ENCODE measurements around the gene OAF. TPM values are rescaled to one million over a fixed set of nuclear protein-coding genes. Genes with fewer than 3 reads are reported as not detected.

Gene OAF
- total and polyA plus RNA-seq, 2 donors (not counting 1 experiment from before 2014, with no cell fraction given), result 1.3 to 1.9 TPM

- H3K36me3 ChIP-seq (replicated peaks in 1 of 2; ENCODE audit: control extremely low read depth in 1 of 2, control insufficient read depth in 1 of 2, extremely low read depth in 1 of 2, insufficient read depth in 2 of 2, low read length in 1 of 2), result no peaks in the 10 kb centered on the region
- peaks cover 0 to 18% (median 3%) of the 10 kb centered on the region in 4 experiments for H3K27me3 ChIP-seq (replicated peaks in 1 of 4; ENCODE audit: control extremely low read depth in 1 of 4, control insufficient read depth in 3 of 4, insufficient read depth in 4 of 4, low read length in 3 of 4)
- intact Hi-C loops (cut with micrococcal nuclease), result no loop called here
- H3K4me2 ChIP-seq (replicated peaks; ENCODE audit: low read depth, low read length, poor library complexity, severe bottlenecking), result no peak overlapping the region
- no peaks in the 10 kb centered on the region for H3K79me2 ChIP-seq (ENCODE audit: control insufficient read depth, insufficient read depth, low read length)
- WGBS (ENCODE audit: insufficient coverage), result 100% methylated on average over 2 of the region's 5 CpGs
- no peaks in the 10 kb centered on the region for H3K9me3 ChIP-seq (ENCODE audit: control extremely low read depth in 1 of 3, control insufficient read depth in 2 of 3, insufficient read depth in 1 of 3, low read length in 2 of 3)
- no peaks in the 10 kb centered on the region for H3K9me3 Mint-ChIP-seq (ENCODE audit: insufficient read depth)
- ChIA-PET POLR2A (no interaction called here), CTCF (no interaction called here)
- ATAC-seq (ENCODE audit: low read depth) (no peak), DNase-seq (no peak)
- H3K4me3 Mint-ChIP-seq, result no peak overlapping the region
- no peaks in the 10 kb centered on the region for H4K20me1 ChIP-seq (ENCODE audit: control insufficient read depth, insufficient read depth, low read length, poor library complexity, severe bottlenecking)
- peaks cover 40% of the 10 kb centered on the region for H3K27me3 Mint-ChIP-seq
- H3K4me1 Mint-ChIP-seq, result no peaks in the 10 kb centered on the region
- no peak overlapping the region for H2AFZ ChIP-seq (ENCODE audit: insufficient read depth, low read depth, low read length, poor library complexity, severe bottlenecking)
- H3K4me3 ChIP-seq (ENCODE audit: control extremely low read depth in 1 of 5, extremely low read depth in 1 of 5, insufficient read depth in 1 of 5, low read depth in 2 of 5, low read length in 4 of 5), result no peak overlapping the region
- H3K9ac ChIP-seq (ENCODE audit: low read length), result no peak overlapping the region
- TF ChIP-seq EZH2 (IDR thresholded peaks at IDR 0.05; ENCODE audit: borderline replicate concordance, insufficient read depth, low read depth, low read length, poor library complexity, severe bottlenecking) (no peak), CTCF (IDR thresholded peaks at IDR 0.05) (no peak)
- no peaks in the 10 kb centered on the region for H3K4me1 ChIP-seq (ENCODE audit: control insufficient read depth in 2 of 2, insufficient read depth in 2 of 2, low read length in 2 of 2)
- no peak overlapping the region for H3K27ac ChIP-seq (ENCODE audit: low read length in 2 of 2)
- H3K27ac Mint-ChIP-seq, result no peak overlapping the region
These were observed 60.8 kb downstream of the OAF start for GRCh38 chr11:120271672-120272071.

GRCh38 chr11:120272303-120272702 is 61.5 kb downstream of the OAF start:
- Mint-ChIP-seq H3K9me3 (ENCODE audit: insufficient read depth) (no peaks in the 10 kb centered on the region), H3K4me3 (no peak overlapping the region), H3K27ac (no peak overlapping the region), H3K4me1 (no peaks in the 10 kb centered on the region), H3K27me3 (peaks cover 36% of the 10 kb centered on the region)
- no peak overlapping the region for H3K27ac ChIP-seq (ENCODE audit: low read length in 2 of 2)
- ChIA-PET CTCF (no interaction called here), POLR2A (no interaction called here)
- H3K79me2 ChIP-seq (ENCODE audit: control insufficient read depth, insufficient read depth, low read length), result no peaks in the 10 kb centered on the region
- H2AFZ ChIP-seq (ENCODE audit: insufficient read depth, low read depth, low read length, poor library complexity, severe bottlenecking), result no peak overlapping the region
- no peaks in the 10 kb centered on the region for H3K9me3 ChIP-seq (ENCODE audit: control extremely low read depth in 1 of 3, control insufficient read depth in 2 of 3, insufficient read depth in 1 of 3, low read length in 2 of 3)
- H3K4me3 ChIP-seq (ENCODE audit: control extremely low read depth in 1 of 5, extremely low read depth in 1 of 5, insufficient read depth in 1 of 5, low read depth in 2 of 5, low read length in 4 of 5), result no peak overlapping the region
- ATAC-seq (ENCODE audit: low read depth) (no peak), DNase-seq (no peak)
- TF ChIP-seq CTCF (IDR thresholded peaks at IDR 0.05) (no peak), EZH2 (IDR thresholded peaks at IDR 0.05; ENCODE audit: borderline replicate concordance, insufficient read depth, low read depth, low read length, poor library complexity, severe bottlenecking) (no peak)
- no peaks in the 10 kb centered on the region for H4K20me1 ChIP-seq (ENCODE audit: control insufficient read depth, insufficient read depth, low read length, poor library complexity, severe bottlenecking)
- H3K4me1 ChIP-seq (ENCODE audit: control insufficient read depth in 2 of 2, insufficient read depth in 2 of 2, low read length in 2 of 2), result no peaks in the 10 kb centered on the region
- no peak overlapping the region for H3K4me2 ChIP-seq (replicated peaks; ENCODE audit: low read depth, low read length, poor library complexity, severe bottlenecking)
- peaks cover 0 to 18% (median 3%) of the 10 kb centered on the region in 4 experiments for H3K27me3 ChIP-seq (replicated peaks in 1 of 4; ENCODE audit: control extremely low read depth in 1 of 4, control insufficient read depth in 3 of 4, insufficient read depth in 4 of 4, low read length in 3 of 4)
- 94% methylated on average over 2 of the region's 2 CpGs for WGBS (ENCODE audit: insufficient coverage)
- H3K9ac ChIP-seq (ENCODE audit: low read length), result no peak overlapping the region
- intact Hi-C loops (cut with micrococcal nuclease), result no loop called here
- no peaks in the 10 kb centered on the region for H3K36me3 ChIP-seq (replicated peaks in 1 of 2; ENCODE audit: control extremely low read depth in 1 of 2, control insufficient read depth in 1 of 2, extremely low read depth in 1 of 2, insufficient read depth in 2 of 2, low read length in 1 of 2)
